ENCODE results near the gene SYTL1.
A peak's percentile ranks its signal among the peaks of the same experiment; 100 is the strongest.

SYTL1 gene

GRCh38 chr1:27400963-27401341, 59.1 kb downstream of the SYTL1 start:
- H3K4me1 ChIP-seq (ENCODE audit: insufficient read depth, poor library complexity, severe bottlenecking): no peaks in the 10 kb centered on the region
- no peak overlapping the region for H3K4me3 ChIP-seq (ENCODE audit: severe bottlenecking)
- no peaks in the 10 kb centered on the region for H3K36me3 ChIP-seq (ENCODE audit: low read depth)
- no peak for DNase-seq (ENCODE audit: low spot score)
- TF ChIP-seq CTCF (IDR thresholded peaks at IDR 0.05; ENCODE audit: poor library complexity, severe bottlenecking): no peak
- ATAC-seq (ENCODE audit: low read depth): 0 out of 3 replicates have a peak, but pooled peaks have one; percentile 5
- no peak overlapping the region for H3K27ac ChIP-seq (ENCODE audit: poor library complexity, severe bottlenecking)
- no peaks in the 10 kb centered on the region for H3K9me3 ChIP-seq (ENCODE audit: severe bottlenecking)
- H3K27me3 ChIP-seq (ENCODE audit: insufficient read depth, poor library complexity, severe bottlenecking): no peaks in the 10 kb centered on the region

DNA sequence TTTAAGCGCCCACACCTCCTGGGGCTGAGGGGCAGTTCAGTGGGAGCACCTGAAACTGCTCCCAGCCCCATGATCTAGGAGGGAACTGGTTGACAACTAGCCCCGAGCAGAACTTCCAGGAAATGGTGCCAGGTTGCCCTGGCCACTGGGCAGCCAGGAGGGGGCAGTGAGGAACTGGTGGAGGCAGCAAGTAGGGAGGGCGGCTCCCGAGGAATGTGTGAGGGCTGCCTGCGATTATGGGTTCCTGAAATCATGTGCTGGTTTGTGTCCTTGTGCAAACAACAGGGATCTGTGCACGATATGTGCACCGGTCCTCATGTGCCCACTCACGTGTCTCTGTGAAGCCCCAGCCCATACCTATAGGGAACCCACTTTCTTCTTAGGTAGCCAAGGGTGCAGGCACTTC, 60.5 kb downstream of the SYTL1 start:
- peak; percentile 30 for TF ChIP-seq CTCF (IDR thresholded peaks at IDR 0.05; ENCODE audit: poor library complexity, severe bottlenecking)
- ATAC-seq (ENCODE audit: low read depth): peak; percentile 15; the same call in 1 of the 3 replicates
- Histone ChIP-seq H3K4me1 (ENCODE audit: insufficient read depth, poor library complexity, severe bottlenecking) (no peaks in the 10 kb centered on the region), H3K36me3 (ENCODE audit: low read depth) (peaks cover 5% of the 10 kb centered on the region; the same call in 1 of the 2 replicates), H3K27ac (ENCODE audit: poor library complexity, severe bottlenecking) (no peak overlapping the region), H3K9me3 (ENCODE audit: severe bottlenecking) (no peaks in the 10 kb centered on the region), H3K27me3 (ENCODE audit: insufficient read depth, poor library complexity, severe bottlenecking) (no peaks in the 10 kb centered on the region), H3K4me3 (ENCODE audit: severe bottlenecking) (no peak overlapping the region)
- no peak for DNase-seq (ENCODE audit: low spot score)

- Histone ChIP-seq H3K9me3 (ENCODE audit: severe bottlenecking) (no peaks in the 10 kb centered on the region), H3K4me3 (ENCODE audit: severe bottlenecking) (no peak overlapping the region), H3K4me1 (ENCODE audit: insufficient read depth, poor library complexity, severe bottlenecking) (no peaks in the 10 kb centered on the region), H3K27ac (ENCODE audit: poor library complexity, severe bottlenecking) (no peak overlapping the region), H3K27me3 (ENCODE audit: insufficient read depth, poor library complexity, severe bottlenecking) (no peaks in the 10 kb centered on the region), H3K36me3 (ENCODE audit: low read depth) (peaks cover 13% of the 10 kb centered on the region; the same call in 1 of the 2 replicates)
- no peak for DNase-seq (ENCODE audit: low spot score)
- no peak for TF ChIP-seq CTCF (IDR thresholded peaks at IDR 0.05; ENCODE audit: poor library complexity, severe bottlenecking)
- ATAC-seq (ENCODE audit: low read depth): no peak; the same call in 2 of the 3 replicates
These were observed 61.4 kb downstream of the SYTL1 start for GRCh38 chr1:27403065-27403726.
